Kidney (tissue), 22 donors: ENCODE results near the gene ZNF277. TPM values are rescaled to one million over a fixed set of nuclear protein-coding genes. Genes with fewer than 3 reads are reported as not detected.

Experiments
- DNase-seq, 5 donors: peaks; one replicate each; pipeline ENCODE4 v3.0.0-alpha.2; 2013 to 2020
- FAIRE-seq: peaks from 2 replicates; lab custom pipeline; 2012; peaks lifted over from hg19 to GRCh38; lab: Jason Lieb, UNC
- H3K27ac ChIP-seq, 2 donors: one replicate each; pipeline ENCODE4 v1.7.0; 2013; ENCODE audit warnings: low read depth in 2 of 2, low read length in 2 of 2, inconsistent platforms in 1 of 2
- H3K27me3 ChIP-seq: one replicate; pipeline ENCODE4 v1.7.1; 2013; ENCODE audit warnings: low read length, inconsistent platforms; ENCODE audit not compliant: control insufficient read depth, insufficient read depth
- H3K36me3 ChIP-seq, 3 donors: one replicate each; pipeline versions ENCODE4 v1.7.0 to v1.7.1; 2013; ENCODE audit warnings: low read length in 3 of 3, control low read depth in 1 of 3, inconsistent platforms in 1 of 3; ENCODE audit not compliant: insufficient read depth in 3 of 3, control insufficient read depth in 2 of 3
- H3K4me1 ChIP-seq, 3 donors: one replicate each; pipeline versions ENCODE4 v1.7.0 to v1.7.1; 2013; ENCODE audit warnings: low read length in 3 of 3, inconsistent platforms in 1 of 3, low read depth in 1 of 3; ENCODE audit not compliant: control insufficient read depth in 2 of 3, insufficient read depth in 2 of 3
- H3K4me3 ChIP-seq, 3 donors: one replicate each; pipeline versions ENCODE4 v1.7.0 to v1.8.1; 2013; ENCODE audit warnings: low read length in 3 of 3, control low read depth in 1 of 3, inconsistent platforms in 1 of 3
- H3K9ac ChIP-seq, 3 donors: one replicate each; pipeline versions ENCODE4 v1.7.0 to v1.7.1; 2013; ENCODE audit warnings: low read length in 3 of 3, control low read depth in 1 of 3, inconsistent platforms in 1 of 3
- H3K9me3 ChIP-seq, 3 donors: one replicate each; pipeline versions ENCODE4 v1.7.0 to v1.7.1; 2013; ENCODE audit warnings: low read length in 3 of 3, control low read depth in 1 of 3, inconsistent platforms in 1 of 3; ENCODE audit not compliant: control insufficient read depth in 2 of 3, insufficient read depth in 1 of 3
- CTCF ChIP-seq: IDR thresholded peaks from 3 replicates; pipeline ENCODE4 v1.5.1; 2012; ENCODE audit warnings: mild to moderate bottlenecking, moderate library complexity, borderline replicate concordance; ENCODE audit not compliant: insufficient read depth; ENCODE audit errors: extremely low read depth
- intact Hi-C: fragments of 100-400 bp; cut with DNase I; formaldehyde crosslinking; loops from one replicate; pipeline ENCODE4 v1.11.1; 2022
- long read RNA-seq, 10 donors: library from polyadenylated mRNA in 1 of 10; unstranded in 1 of 10; transcript quantifications; one replicate each; pipeline ENCODE4 v2.0.0 and lab custom pipeline, GENCODE V29; 2021 to 2026
- polyA plus RNA-seq: library from polyadenylated mRNA; stranded (reverse); fragments of 350-450 nt; fragmentation: Illumina TruSeq; extraction: RNeasy Lipid Tissue Mini Kit (QIAGEN cat#74804); gene quantifications from one replicate; pipeline ENCODE4 v1.2.3, GENCODE V29; 2014; ENCODE audit warnings: low read depth, low replicate concordance; ENCODE audit not compliant: insufficient read depth
- total RNA-seq: library from RNA; stranded (reverse); fragmentation: NEBNext Ultra II Directional; extraction: Animal tissue kit (Norgen Biotek cat#: 25700); gene quantifications from one replicate; pipeline ENCODE4 v1.2.1, GENCODE V29; 2021
- donor health status: control.
- donor health status: control.
- donor health status: control.
- donor health status: control.
- donor health status: control.
- donor health status: DM: yes; HTN: yes; CAD: no.
- donor health status: Normal renal cell carcinoma (clear cell type).

Gene ZNF277
- total RNA-seq (25.0 TPM), polyA plus RNA-seq (18.7 TPM)
- long read RNA-seq, donor 1, partial matches to known transcripts: 0 of 3 reads
- long read RNA-seq, donor 1, other reads (novel, unspliced or antisense): 0 of 3 reads
- long read RNA-seq, donor 2, transcript ZNF277-201 (12 exons, 1,849 nt): major isoform, 5 of 22 reads
- long read RNA-seq, donor 2, partial matches to known transcripts: 15 of 22 reads
- long read RNA-seq, donor 2, other reads (novel, unspliced or antisense): 0 of 22 reads
- long read RNA-seq, donor 3, transcript ZNF277-201 (12 exons, 1,849 nt): major isoform, 6 of 18 reads
- long read RNA-seq, donor 3, partial matches to known transcripts: 10 of 18 reads
- long read RNA-seq, donor 3, other reads (novel, unspliced or antisense): 0 of 18 reads
- long read RNA-seq, donor 4, partial matches to known transcripts: 0 of 4 reads
- long read RNA-seq, donor 4, other reads (novel, unspliced or antisense): 0 of 4 reads
- long read RNA-seq, donor 5: 0 reads
- long read RNA-seq, donor 6, transcript ZNF277-201 (12 exons, 1,849 nt): major isoform, 17 of 33 reads
- long read RNA-seq, donor 6, partial matches to known transcripts: 12 of 33 reads
- long read RNA-seq, donor 6, other reads (novel, unspliced or antisense): 0 of 33 reads
- long read RNA-seq, donor 7, transcript ZNF277-201 (12 exons, 1,849 nt): major isoform, 11 of 15 reads
- long read RNA-seq, donor 7, partial matches to known transcripts: 2 of 15 reads
- long read RNA-seq, donor 7, other reads (novel, unspliced or antisense): 0 of 15 reads
- long read RNA-seq, donor 8, transcript ZNF277-201 (12 exons, 1,849 nt): major isoform, 6 of 6 reads
- long read RNA-seq, donor 8, partial matches to known transcripts: 0 of 6 reads
- long read RNA-seq, donor 8, other reads (novel, unspliced or antisense): 0 of 6 reads
- long read RNA-seq, donor 9, partial matches to known transcripts: 0 of 2 reads
- long read RNA-seq, donor 9, other reads (novel, unspliced or antisense): 0 of 2 reads
- long read RNA-seq, donor 10, partial matches to known transcripts: 0 of 4 reads
- long read RNA-seq, donor 10, other reads (novel, unspliced or antisense): 0 of 4 reads

GRCh38 chr7:112206238-112206990 is at the start of gene ZNF277, which contains the start of gene DOCK4:
Gene ZNF277 (plus strand): TSS chr7:112206695. CDS start chr7:112206717, 22 bp downstream.
Gene DOCK4 (minus strand): TSS chr7:112206399. CDS start chr7:112206138, 261 bp downstream.
- Histone ChIP-seq H3K4me1 (peaks cover 0 to 11% (median 5%) of the 10 kb centered on the region in 3 donors), H3K9ac (peak within 1 kb of the TSS; percentile 74 to 89 (median 86)), H3K4me3 (peak within 1 kb of the TSS; percentile 87 to 95 (median 93)), H3K27ac (peak within 1 kb of the TSS; percentile 73 to 88), H3K9me3 (no peaks in the 10 kb centered on the region), H3K36me3 (no peaks in the 10 kb centered on the region), H3K27me3 (no peaks in the 10 kb centered on the region)
- intact Hi-C loops: no loop called here
- DNase-seq (peak; percentile 100), FAIRE-seq (peak; percentile 97)
- TF ChIP-seq CTCF: no peak

GRCh38 chr7:112157072-112157471 is 49.4 kb upstream of the ZNF277 start:
- no peaks in the 10 kb centered on the region for H3K9me3 ChIP-seq
- H3K27ac ChIP-seq: no peak overlapping the region
- H3K27me3 ChIP-seq: no peaks in the 10 kb centered on the region
- no peak overlapping the region for H3K9ac ChIP-seq
- DNase-seq (no peak), FAIRE-seq (no peak)
- H3K4me1 ChIP-seq: peaks cover 0 to 21% (median 16%) of the 10 kb centered on the region in 3 donors
- intact Hi-C loops: no loop called here
- H3K4me3 ChIP-seq: no peak overlapping the region
- no peak for TF ChIP-seq CTCF
- H3K36me3 ChIP-seq: no peaks in the 10 kb centered on the region

- no peaks in the 10 kb centered on the region for H3K36me3 ChIP-seq
- H3K9me3 ChIP-seq: no peaks in the 10 kb centered on the region
- H3K4me1 ChIP-seq: peaks cover 0 to 21% (median 18%) of the 10 kb centered on the region in 3 donors
- intact Hi-C loops: no loop called here
- no peaks in the 10 kb centered on the region for H3K27me3 ChIP-seq
- no peak for TF ChIP-seq CTCF
- no peak for DNase-seq
- H3K9ac ChIP-seq: no peak overlapping the region
- no peak overlapping the region for H3K4me3 ChIP-seq
- H3K27ac ChIP-seq: no peak overlapping the region
- no peak for FAIRE-seq
Observed at GRCh38 chr7:112159351-112159750, 47.1 kb upstream of the ZNF277 start.
